Measurements from ENCODE around the gene COLEC12. TPM values are rescaled to one million over a fixed set of nuclear protein-coding genes. Genes with fewer than 3 reads are reported as not detected.
A peak's percentile ranks its signal among the peaks of the same experiment; 100 is the strongest.

Gene COLEC12
- total RNA-seq, 6 donors from 2014 or later, result 29.3 to 72.2 (median 47.0) TPM

DNA sequence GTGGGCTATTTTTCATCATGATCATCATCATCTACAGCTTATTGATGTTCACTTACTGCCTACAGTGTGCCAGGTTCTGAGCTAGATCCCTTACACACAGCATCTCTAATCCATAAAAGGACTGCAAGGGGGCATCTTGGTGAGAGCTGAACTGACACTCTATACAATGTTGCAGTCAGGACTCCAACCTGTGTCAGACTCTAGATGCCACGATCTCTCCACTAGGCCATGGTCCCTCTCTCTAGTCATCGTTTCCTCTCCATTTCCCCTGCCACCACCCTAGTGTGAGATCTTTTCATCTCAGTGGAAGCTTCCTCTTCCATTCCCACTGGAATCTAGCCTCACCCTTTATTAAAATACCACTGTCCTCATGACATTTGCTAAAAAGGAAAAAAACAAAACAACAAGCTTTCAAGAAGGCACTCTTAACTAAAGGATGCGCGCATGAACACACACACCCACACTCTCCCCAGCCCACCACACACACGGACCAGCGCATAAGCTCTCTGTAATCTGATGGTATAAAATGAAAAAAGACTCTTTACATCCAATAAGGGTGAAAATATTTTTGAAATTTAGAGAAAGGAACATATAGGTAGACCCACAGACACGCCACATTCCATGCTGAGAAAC lies 139.3 kb downstream of the COLEC12 start:
- WGBS, 2 donors, result 86 to 89% methylated on average over 7 of the region's 7 CpGs
- peaks cover 5 to 20% (median 13%) of the 10 kb centered on the region in 4 donors for H3K4me1 ChIP-seq
- no peak overlapping the region for H3K27ac ChIP-seq

GRCh38 chr18:360676-361075 lies 139.8 kb downstream of the COLEC12 start:
- TF ChIP-seq EP300 (IDR thresholded peaks at IDR 0.05) (no peak), POLR2AphosphoS5 (IDR thresholded peaks at IDR 0.05) (no peak), POLR2A (IDR thresholded peaks at IDR 0.05) (no peak), CTCF (IDR thresholded peaks at IDR 0.05) (no peak)
- no peaks in the 10 kb centered on the region for H3K9me3 ChIP-seq
- H3K4me1 ChIP-seq, result peaks cover 5 to 20% (median 13%) of the 10 kb centered on the region in 4 donors
- no peaks in the 10 kb centered on the region for H3K27me3 ChIP-seq
- H3K4me3 ChIP-seq, result no peak overlapping the region
- 76 to 77% methylated on average over 2 of the region's 2 CpGs for WGBS, 2 donors
- no peak for ATAC-seq (ENCODE audit: low FRiP score in 2 of 2)
- no peaks in the 10 kb centered on the region for H3K36me3 ChIP-seq
- H3K27ac ChIP-seq, result no peak overlapping the region
- DNase-seq, result no peak

More for the DNA sequence above, 139.3 kb downstream of the COLEC12 start:
- Histone ChIP-seq H3K36me3 (no peaks in the 10 kb centered on the region), H3K27me3 (no peaks in the 10 kb centered on the region), H3K9me3 (no peaks in the 10 kb centered on the region), H3K4me3 (no peak overlapping the region)
- ATAC-seq (ENCODE audit: low FRiP score in 2 of 2) (no peak), DNase-seq (no peak)
- TF ChIP-seq CTCF (IDR thresholded peaks at IDR 0.05) (no peak), POLR2A (IDR thresholded peaks at IDR 0.05) (no peak), POLR2AphosphoS5 (IDR thresholded peaks at IDR 0.05) (no peak), EP300 (IDR thresholded peaks at IDR 0.05) (no peak)

- 71 to 81% methylated on average over 2 of the region's 2 CpGs for WGBS, 2 donors
- Histone ChIP-seq H3K36me3 (no peaks in the 10 kb centered on the region), H3K4me1 (peaks cover 0 to 7% (median 1%) of the 10 kb centered on the region in 4 donors), H3K27me3 (no peaks in the 10 kb centered on the region), H3K9me3 (no peaks in the 10 kb centered on the region), H3K27ac (no peak overlapping the region), H3K4me3 (no peak overlapping the region)
- no peak for TF ChIP-seq POLR2AphosphoS5 (IDR thresholded peaks at IDR 0.05)
- TF ChIP-seq POLR2A (IDR thresholded peaks at IDR 0.05), result no peak
- no peak for TF ChIP-seq EP300 (IDR thresholded peaks at IDR 0.05)
- no peak for TF ChIP-seq CTCF (IDR thresholded peaks at IDR 0.05)
- ATAC-seq (ENCODE audit: low FRiP score in 2 of 2) (no peak), DNase-seq (no peak)
Measured at GRCh38 chr18:356778-357177, 143.7 kb downstream of the COLEC12 start.

DNA sequence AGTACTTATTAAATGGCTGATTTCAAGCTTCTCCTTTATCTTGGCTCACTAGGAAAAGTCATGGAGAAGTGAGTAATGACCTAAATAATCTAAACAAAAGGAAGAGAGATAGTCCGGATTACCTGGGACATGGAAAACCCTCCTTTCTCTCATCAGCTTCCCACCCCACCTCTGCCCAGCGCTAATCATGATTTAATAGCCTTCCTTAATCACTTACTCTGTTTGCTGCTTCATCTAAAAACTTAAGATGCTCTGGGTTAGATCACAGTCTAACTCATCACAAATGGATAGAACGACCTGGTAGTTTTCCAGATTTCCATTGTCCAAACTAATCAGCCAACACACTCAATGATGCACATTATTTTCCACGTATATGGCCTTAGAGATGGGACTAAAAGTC lies 144.8 kb downstream of the COLEC12 start:
- 75 to 82% methylated on average over 4 of the region's 4 CpGs for WGBS, 2 donors
- H3K4me1 ChIP-seq, result no peaks in the 10 kb centered on the region
- H3K27ac ChIP-seq, result no peak overlapping the region
- H3K27me3 ChIP-seq, result no peaks in the 10 kb centered on the region
- H3K4me3 ChIP-seq, result no peak overlapping the region
- no peaks in the 10 kb centered on the region for H3K9me3 ChIP-seq
- TF ChIP-seq EP300 (IDR thresholded peaks at IDR 0.05) (no peak), POLR2A (IDR thresholded peaks at IDR 0.05) (no peak), CTCF (IDR thresholded peaks at IDR 0.05) (no peak), POLR2AphosphoS5 (IDR thresholded peaks at IDR 0.05) (no peak)
- ATAC-seq (ENCODE audit: low FRiP score in 2 of 2) (no peak), DNase-seq (no peak)
- no peaks in the 10 kb centered on the region for H3K36me3 ChIP-seq

DNA sequence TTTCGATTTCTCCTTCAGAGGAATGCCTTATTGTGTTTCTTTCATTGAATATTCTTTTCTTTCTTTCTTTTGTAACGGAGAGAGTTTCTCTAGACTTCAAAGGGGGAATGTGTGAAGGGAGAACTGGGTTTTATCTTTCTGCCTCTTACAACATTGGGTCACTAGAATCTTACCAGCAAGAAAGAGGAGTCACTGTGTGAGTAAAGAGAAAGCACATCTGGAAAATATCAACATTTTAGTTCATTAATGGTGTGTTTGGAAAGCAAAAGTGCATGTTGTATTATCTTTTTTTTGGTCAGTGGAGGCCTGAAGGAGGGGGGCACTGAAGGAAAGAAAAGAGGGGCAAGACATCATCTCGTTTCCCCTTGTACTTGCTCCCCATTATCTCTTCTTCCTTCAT lies 146.0 kb downstream of the COLEC12 start:
- TF ChIP-seq POLR2A (IDR thresholded peaks at IDR 0.05) (no peak), EP300 (IDR thresholded peaks at IDR 0.05) (no peak), CTCF (IDR thresholded peaks at IDR 0.05) (no peak), POLR2AphosphoS5 (IDR thresholded peaks at IDR 0.05) (no peak)
- ATAC-seq (ENCODE audit: low FRiP score in 2 of 2) (no peak), DNase-seq (no peak)
- WGBS, 2 donors, result 72 to 75% methylated on average over 3 of the region's 3 CpGs
- Histone ChIP-seq H3K36me3 (no peaks in the 10 kb centered on the region), H3K9me3 (no peaks in the 10 kb centered on the region), H3K27ac (peak overlapping the region in 1 of 4 donors; percentile 22), H3K27me3 (no peaks in the 10 kb centered on the region), H3K4me3 (no peak overlapping the region), H3K4me1 (no peaks in the 10 kb centered on the region)
